ENCODE data around the gene ITLN1.

Gene ITLN1

DNA sequence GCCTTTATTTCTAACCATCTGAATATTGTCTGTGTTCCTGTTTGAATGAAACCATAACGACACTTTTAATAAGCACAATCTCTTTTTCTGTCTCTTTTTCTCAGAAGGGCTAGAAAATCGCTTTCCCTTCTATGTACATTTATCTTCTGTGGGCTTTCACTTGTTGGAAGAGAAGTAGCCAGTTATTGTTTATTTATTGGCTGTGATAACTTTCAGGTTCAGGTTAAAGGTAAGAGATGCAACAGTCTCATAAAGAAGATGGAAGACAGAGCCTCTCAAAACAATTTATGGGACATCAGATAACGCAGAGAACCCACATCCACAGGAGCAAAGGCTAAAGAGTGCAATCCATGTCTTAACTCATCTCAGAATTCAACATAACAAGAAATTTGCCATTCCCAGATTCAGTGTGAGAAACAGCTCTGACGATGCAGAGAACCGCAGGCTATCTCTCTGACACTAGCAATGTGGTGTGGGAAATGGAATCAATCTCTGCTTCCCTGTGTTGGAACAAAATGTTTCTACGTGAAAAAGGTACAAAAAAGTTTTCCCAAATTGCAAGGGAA, 18.2 kb downstream of the ITLN1 start:
- Histone ChIP-seq H3K27me3 (ENCODE audit: insufficient read depth, insufficient read length) (peaks cover 4% of the 10 kb centered on the region), H3K9me3 (ENCODE audit: insufficient read depth, low read length) (no peaks in the 10 kb centered on the region; the same call in 1 of the 2 replicates), H3K4me1 (ENCODE audit: insufficient read depth, insufficient read length) (peaks cover 9% of the 10 kb centered on the region), H3K4me3 (ENCODE audit: insufficient read length, low read depth) (no peak overlapping the region), H3K9ac (ENCODE audit: insufficient read length, low read depth) (no peak overlapping the region), H3K36me3 (ENCODE audit: insufficient read depth, insufficient read length, low read length) (no peaks in the 10 kb centered on the region)
- no peak for TF ChIP-seq ZNF274 (IDR thresholded peaks at IDR 0.05; ENCODE audit: low read depth, low read length)
- TF ChIP-seq YY1 (IDR thresholded peaks at IDR 0.05; ENCODE audit: insufficient read depth, insufficient read length) = no peak
- TF ChIP-seq SUZ12 (IDR thresholded peaks at IDR 0.05; ENCODE audit: extremely low read depth, insufficient read depth, insufficient read length) = no peak
- no peak for DNase-seq (ENCODE audit: low read depth, low spot score)

DNA sequence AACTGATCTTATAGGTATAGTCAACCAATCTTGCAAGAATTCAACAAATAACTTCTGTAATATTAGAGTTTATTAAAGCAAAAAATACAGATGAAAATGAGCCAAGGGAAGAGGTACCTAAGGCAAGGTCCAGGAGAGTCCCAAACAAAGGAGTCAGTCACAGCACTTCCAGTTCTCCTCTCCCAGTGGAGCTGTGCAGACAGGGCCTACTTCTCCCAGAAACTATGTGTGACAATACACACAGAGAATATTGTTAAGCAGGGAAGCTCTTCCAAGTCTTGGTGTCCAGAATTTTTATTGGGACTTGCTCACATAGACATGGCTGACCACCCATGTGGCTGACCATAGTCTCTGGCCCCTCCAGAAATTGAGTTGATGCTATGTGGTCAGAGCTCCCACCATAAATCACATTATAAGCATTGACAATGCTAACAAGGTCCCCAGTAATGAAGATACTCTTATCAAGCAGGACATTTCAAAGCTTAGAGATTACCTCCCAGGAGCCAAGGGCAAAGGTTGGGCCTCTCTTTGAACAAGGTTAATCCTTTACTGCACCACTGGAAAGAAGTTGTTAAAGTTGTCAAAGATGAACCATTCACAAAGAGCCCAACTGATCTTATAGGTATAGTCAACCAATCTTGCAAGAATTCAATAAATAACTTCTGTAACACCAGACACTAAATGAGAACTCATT, 18.8 kb downstream of the ITLN1 start:
- Histone ChIP-seq H3K9ac (ENCODE audit: insufficient read length, low read depth) (no peak overlapping the region), H3K4me3 (ENCODE audit: insufficient read length, low read depth) (no peak overlapping the region), H3K9me3 (ENCODE audit: insufficient read depth, low read length) (no peaks in the 10 kb centered on the region; the same call in 1 of the 2 replicates), H3K4me1 (ENCODE audit: insufficient read depth, insufficient read length) (peaks cover 10% of the 10 kb centered on the region), H3K27me3 (ENCODE audit: insufficient read depth, insufficient read length) (peaks cover 5% of the 10 kb centered on the region), H3K36me3 (ENCODE audit: insufficient read depth, insufficient read length, low read length) (no peaks in the 10 kb centered on the region)
- DNase-seq (ENCODE audit: low read depth, low spot score) = no peak
- TF ChIP-seq SUZ12 (IDR thresholded peaks at IDR 0.05; ENCODE audit: extremely low read depth, insufficient read depth, insufficient read length) = no peak
- no peak for TF ChIP-seq ZNF274 (IDR thresholded peaks at IDR 0.05; ENCODE audit: low read depth, low read length)
- TF ChIP-seq YY1 (IDR thresholded peaks at IDR 0.05; ENCODE audit: insufficient read depth, insufficient read length) = no peak

- TF ChIP-seq YY1 (IDR thresholded peaks at IDR 0.05; ENCODE audit: insufficient read depth, insufficient read length) = no peak
- TF ChIP-seq SUZ12 (IDR thresholded peaks at IDR 0.05; ENCODE audit: extremely low read depth, insufficient read depth, insufficient read length) = no peak
- no peak for TF ChIP-seq ZNF274 (IDR thresholded peaks at IDR 0.05; ENCODE audit: low read depth, low read length)
- no peak overlapping the region for H3K9ac ChIP-seq (ENCODE audit: insufficient read length, low read depth)
- no peak for DNase-seq (ENCODE audit: low read depth, low spot score)
- no peaks in the 10 kb centered on the region; the same call in 1 of the 2 replicates for H3K9me3 ChIP-seq (ENCODE audit: insufficient read depth, low read length)
- H3K27me3 ChIP-seq (ENCODE audit: insufficient read depth, insufficient read length) = peaks cover 5% of the 10 kb centered on the region
- H3K4me1 ChIP-seq (ENCODE audit: insufficient read depth, insufficient read length) = peaks cover 10% of the 10 kb centered on the region
- no peak overlapping the region for H3K4me3 ChIP-seq (ENCODE audit: insufficient read length, low read depth)
- H3K36me3 ChIP-seq (ENCODE audit: insufficient read depth, insufficient read length, low read length) = no peaks in the 10 kb centered on the region
These were observed 19.6 kb downstream of the ITLN1 start for GRCh38 chr1:160865337-160865736.

- Histone ChIP-seq H3K9ac (ENCODE audit: insufficient read length, low read depth) (no peak overlapping the region), H3K9me3 (ENCODE audit: insufficient read depth, low read length) (no peaks in the 10 kb centered on the region; the same call in 1 of the 2 replicates), H3K4me3 (ENCODE audit: insufficient read length, low read depth) (no peak overlapping the region), H3K36me3 (ENCODE audit: insufficient read depth, insufficient read length, low read length) (no peaks in the 10 kb centered on the region), H3K27me3 (ENCODE audit: insufficient read depth, insufficient read length) (peaks cover 5% of the 10 kb centered on the region), H3K4me1 (ENCODE audit: insufficient read depth, insufficient read length) (peaks cover 10% of the 10 kb centered on the region)
- DNase-seq (ENCODE audit: low read depth, low spot score) = no peak
- TF ChIP-seq YY1 (IDR thresholded peaks at IDR 0.05; ENCODE audit: insufficient read depth, insufficient read length) = no peak
- no peak for TF ChIP-seq SUZ12 (IDR thresholded peaks at IDR 0.05; ENCODE audit: extremely low read depth, insufficient read depth, insufficient read length)
These were observed 20.8 kb downstream of the ITLN1 start for GRCh38 chr1:160864173-160864572.

GRCh38 chr1:160863774-160864131, 21.2 kb downstream of the ITLN1 start:
- Histone ChIP-seq H3K9me3 (ENCODE audit: insufficient read depth, low read length) (no peaks in the 10 kb centered on the region; the same call in 1 of the 2 replicates), H3K27me3 (ENCODE audit: insufficient read depth, insufficient read length) (peaks cover 5% of the 10 kb centered on the region), H3K4me3 (ENCODE audit: insufficient read length, low read depth) (no peak overlapping the region), H3K4me1 (ENCODE audit: insufficient read depth, insufficient read length) (peaks cover 10% of the 10 kb centered on the region), H3K36me3 (ENCODE audit: insufficient read depth, insufficient read length, low read length) (no peaks in the 10 kb centered on the region), H3K9ac (ENCODE audit: insufficient read length, low read depth) (no peak overlapping the region)
- DNase-seq (ENCODE audit: low read depth, low spot score) = no peak
- TF ChIP-seq SUZ12 (IDR thresholded peaks at IDR 0.05; ENCODE audit: extremely low read depth, insufficient read depth, insufficient read length) = no peak
- TF ChIP-seq ZNF274 (IDR thresholded peaks at IDR 0.05; ENCODE audit: low read depth, low read length) = no peak
- no peak for TF ChIP-seq YY1 (IDR thresholded peaks at IDR 0.05; ENCODE audit: insufficient read depth, insufficient read length)

GRCh38 chr1:160863061-160863773, 21.8 kb downstream of the ITLN1 start:
- no peak overlapping the region for H3K4me3 ChIP-seq (ENCODE audit: insufficient read length, low read depth)
- H3K9me3 ChIP-seq (ENCODE audit: insufficient read depth, low read length) = no peaks in the 10 kb centered on the region; the same call in 1 of the 2 replicates
- no peak for TF ChIP-seq ZNF274 (IDR thresholded peaks at IDR 0.05; ENCODE audit: low read depth, low read length)
- no peak for TF ChIP-seq SUZ12 (IDR thresholded peaks at IDR 0.05; ENCODE audit: extremely low read depth, insufficient read depth, insufficient read length)
- no peak for TF ChIP-seq YY1 (IDR thresholded peaks at IDR 0.05; ENCODE audit: insufficient read depth, insufficient read length)
- no peaks in the 10 kb centered on the region for H3K36me3 ChIP-seq (ENCODE audit: insufficient read depth, insufficient read length, low read length)
- H3K9ac ChIP-seq (ENCODE audit: insufficient read length, low read depth) = no peak overlapping the region
- peaks cover 5% of the 10 kb centered on the region for H3K27me3 ChIP-seq (ENCODE audit: insufficient read depth, insufficient read length)
- peaks cover 10% of the 10 kb centered on the region for H3K4me1 ChIP-seq (ENCODE audit: insufficient read depth, insufficient read length)
- DNase-seq (ENCODE audit: low read depth, low spot score) = no peak

Data from NT2/D1 (cell line).